Activated B cell treated with CpG ODN at 0.5 μM for 24 hours (primary cell): ENCODE results near the gene PDYN. TPM values are rescaled to one million over a fixed set of nuclear protein-coding genes. Genes with fewer than 3 reads are reported as not detected.
A peak's percentile ranks its signal among the peaks of the same experiment; 100 is the strongest.

ENCODE experiments used
- ATAC-seq: fragments of 200-7000 bp; cut with Tn5 transposase; one replicate; pipeline ENCODE4 v1.10.0; 2021; ENCODE audit warnings: low read depth, mild to moderate bottlenecking, moderate library complexity
- CTCF ChIA-PET: fragments of 350-600 bp; sonication (Branson Sonifier 250); formaldehyde crosslinking; loops from one replicate; lab custom pipeline; 2021; ENCODE audit warnings: antibody characterized with exemption; lab: Charles Lee
- POLR2A ChIA-PET: fragments of 350-600 bp; sonication (Branson Sonifier 250); formaldehyde crosslinking; loops from one replicate; lab custom pipeline; 2021; ENCODE audit warnings: antibody characterized with exemption; lab: Charles Lee
- DNase-seq: peaks from one replicate; pipeline ENCODE4 v3.0.0; 2022
- H3K27ac Mint-ChIP-seq: one replicate; pipeline ENCODE4 v1.8.0; 2020; ENCODE audit warnings: mixed read lengths
- H3K27me3 Mint-ChIP-seq: one replicate; pipeline ENCODE4 v1.8.0; 2021; ENCODE audit warnings: mixed read lengths
- H3K36me3 Mint-ChIP-seq: one replicate; pipeline ENCODE4 v1.8.0; 2021; ENCODE audit warnings: low read depth, mixed read lengths
- H3K4me1 Mint-ChIP-seq: one replicate; pipeline ENCODE4 v1.8.0; 2021; ENCODE audit warnings: mixed read lengths
- H3K4me3 Mint-ChIP-seq: one replicate; pipeline ENCODE4 v1.8.0; 2020; ENCODE audit warnings: mild to moderate bottlenecking, mixed read lengths
- H3K9me3 Mint-ChIP-seq: one replicate; pipeline ENCODE4 v1.8.0; 2020; ENCODE audit warnings: mixed read lengths
- intact Hi-C: fragments of 100-400 bp; cut with micrococcal nuclease; formaldehyde crosslinking; loops from one replicate; pipeline ENCODE4 v1.15.1; 2024
- total RNA-seq: library from RNA; stranded (reverse); gene quantifications from 2 replicates; pipeline ENCODE4 v1.2.3, GENCODE V29; 2022
- TF ChIP-seq, protein P1 (sequence below): fragments of 200-600 bp; IDR thresholded peaks from one replicate; pipeline ENCODE4 v1.8.0; 2022; ENCODE audit warnings: antibody characterized with exemption, mild to moderate bottlenecking

Gene PDYN
- total RNA-seq, 1 donor from 2014 or later, result not detected

DNA sequence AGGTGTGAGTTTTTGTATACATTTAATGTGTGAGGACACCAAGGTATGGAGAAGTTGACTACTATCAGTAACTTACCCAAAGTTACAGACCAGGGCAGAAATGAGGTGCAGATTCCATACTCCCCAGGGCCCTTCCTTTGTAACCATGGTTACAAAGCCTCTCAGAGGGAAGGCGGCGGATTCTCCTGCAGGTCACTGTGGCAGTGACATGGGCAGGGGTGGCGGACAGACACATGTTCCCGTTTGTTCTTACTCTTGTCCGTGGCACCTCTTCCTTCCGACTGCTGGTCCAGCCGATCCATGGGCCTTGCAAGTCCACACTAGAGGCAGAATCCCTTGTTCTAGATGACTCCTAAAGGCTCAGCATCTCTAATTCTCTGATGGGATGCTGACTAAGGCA lies 43.0 kb downstream of the PDYN start:
- ChIA-PET CTCF (no interaction called here), POLR2A (no interaction called here)
- H3K36me3 Mint-ChIP-seq, result no peaks in the 10 kb centered on the region
- H3K27me3 Mint-ChIP-seq, result peaks cover 2% of the 10 kb centered on the region
- no peak overlapping the region for H3K27ac Mint-ChIP-seq
- no peak overlapping the region for H3K4me3 Mint-ChIP-seq
- peaks cover 58% of the 10 kb centered on the region for H3K4me1 Mint-ChIP-seq
- DNase-seq, result no peak
- intact Hi-C loops, result loop anchor here (5.0 to 10.0 kb wide), 2 partner anchors 351 to 556 kb away; partner anchors contain the start of gene FKBP1A
- ATAC-seq, result no peak
- TF ChIP-seq, protein P1, sequence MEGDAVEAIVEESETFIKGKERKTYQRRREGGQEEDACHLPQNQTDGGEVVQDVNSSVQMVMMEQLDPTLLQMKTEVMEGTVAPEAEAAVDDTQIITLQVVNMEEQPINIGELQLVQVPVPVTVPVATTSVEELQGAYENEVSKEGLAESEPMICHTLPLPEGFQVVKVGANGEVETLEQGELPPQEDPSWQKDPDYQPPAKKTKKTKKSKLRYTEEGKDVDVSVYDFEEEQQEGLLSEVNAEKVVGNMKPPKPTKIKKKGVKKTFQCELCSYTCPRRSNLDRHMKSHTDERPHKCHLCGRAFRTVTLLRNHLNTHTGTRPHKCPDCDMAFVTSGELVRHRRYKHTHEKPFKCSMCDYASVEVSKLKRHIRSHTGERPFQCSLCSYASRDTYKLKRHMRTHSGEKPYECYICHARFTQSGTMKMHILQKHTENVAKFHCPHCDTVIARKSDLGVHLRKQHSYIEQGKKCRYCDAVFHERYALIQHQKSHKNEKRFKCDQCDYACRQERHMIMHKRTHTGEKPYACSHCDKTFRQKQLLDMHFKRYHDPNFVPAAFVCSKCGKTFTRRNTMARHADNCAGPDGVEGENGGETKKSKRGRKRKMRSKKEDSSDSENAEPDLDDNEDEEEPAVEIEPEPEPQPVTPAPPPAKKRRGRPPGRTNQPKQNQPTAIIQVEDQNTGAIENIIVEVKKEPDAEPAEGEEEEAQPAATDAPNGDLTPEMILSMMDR, result no peak
- H3K9me3 Mint-ChIP-seq, result no peaks in the 10 kb centered on the region

DNA sequence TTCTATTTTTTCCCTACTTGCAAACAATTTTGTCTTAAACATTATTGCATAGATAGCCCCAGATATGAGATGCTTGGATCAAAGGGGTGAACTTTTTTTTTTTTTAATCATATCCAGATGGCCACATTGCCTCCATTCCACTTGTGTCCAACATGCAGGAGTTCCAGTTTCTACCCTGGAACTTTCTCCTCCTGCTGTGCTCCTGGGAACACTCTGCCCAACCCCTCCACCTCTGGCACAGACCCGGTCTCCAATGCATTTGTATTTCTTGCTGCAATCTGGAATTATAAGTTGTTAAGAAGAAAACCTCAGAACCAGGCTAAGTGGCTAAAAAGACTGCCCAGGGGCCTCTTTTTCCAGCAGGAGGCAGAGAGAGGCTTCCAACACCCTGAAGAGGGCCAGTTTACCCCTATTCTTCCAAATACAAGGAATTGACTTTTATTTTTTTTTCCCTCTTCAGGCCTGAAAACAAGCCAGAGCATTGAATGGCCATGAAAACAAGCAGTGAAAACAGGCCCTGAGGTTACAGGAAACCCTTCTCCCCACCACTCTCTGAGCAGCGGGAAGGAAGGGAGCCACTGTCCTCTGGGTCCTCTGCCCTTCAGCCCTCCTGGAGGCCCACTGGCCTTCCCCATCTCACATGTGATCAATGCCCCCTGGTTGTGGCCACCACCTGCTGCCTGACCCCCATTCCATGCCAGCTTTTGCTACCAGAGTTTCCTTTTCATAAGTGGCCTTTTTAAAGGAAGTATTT lies 44.3 kb downstream of the PDYN start:
- intact Hi-C loops, result loop anchor here (5.0 to 10.0 kb wide), 2 partner anchors 353 to 555 kb away; partner anchors contain the start of gene FKBP1A
- CTCF ChIA-PET, result interaction anchor here (0.6 kb wide), 1 partner anchor 792 kb away, joined by 3 read pairs; no protein-coding TSS in a partner anchor
- peaks cover 48% of the 10 kb centered on the region for H3K4me1 Mint-ChIP-seq
- no peaks in the 10 kb centered on the region for H3K9me3 Mint-ChIP-seq
- no peaks in the 10 kb centered on the region for H3K36me3 Mint-ChIP-seq
- H3K27ac Mint-ChIP-seq, result no peak overlapping the region
- no peak for ATAC-seq
- peaks cover 5% of the 10 kb centered on the region for H3K27me3 Mint-ChIP-seq
- no peak for DNase-seq
- POLR2A ChIA-PET, result no interaction called here
- TF ChIP-seq, protein P1, result no peak
- H3K4me3 Mint-ChIP-seq, result no peak overlapping the region

DNA sequence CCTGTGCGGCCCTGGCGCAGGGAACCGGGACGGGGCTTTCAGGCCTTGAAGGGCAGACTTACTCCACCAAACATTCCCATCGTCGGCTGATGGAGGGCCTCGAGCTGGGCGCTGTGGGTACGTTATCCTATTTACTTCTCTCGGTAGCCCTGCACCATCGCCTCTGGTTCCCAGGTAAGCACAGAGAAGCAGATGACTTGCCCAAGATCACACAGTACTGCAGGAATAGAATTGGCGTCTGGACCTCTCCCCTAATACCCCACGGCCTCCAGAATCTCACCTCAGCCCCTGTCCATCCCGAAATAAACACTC lies 46.4 kb downstream of the PDYN start:
- ATAC-seq, result no peak
- Mint-ChIP-seq H3K4me3 (no peak overlapping the region), H3K9me3 (no peaks in the 10 kb centered on the region), H3K36me3 (no peaks in the 10 kb centered on the region), H3K27ac (peak overlapping the region; percentile 25), H3K27me3 (peaks cover 8% of the 10 kb centered on the region), H3K4me1 (peaks cover 28% of the 10 kb centered on the region)
- TF ChIP-seq, protein P1, result no peak
- CTCF ChIA-PET, result interaction anchor here (0.8 kb wide), 2 partner anchors 58 to 145 kb away, joined by 3 read pairs; no protein-coding TSS in a partner anchor
- POLR2A ChIA-PET, result no interaction called here
- intact Hi-C loops, result no loop called here
- DNase-seq, result no peak

DNA sequence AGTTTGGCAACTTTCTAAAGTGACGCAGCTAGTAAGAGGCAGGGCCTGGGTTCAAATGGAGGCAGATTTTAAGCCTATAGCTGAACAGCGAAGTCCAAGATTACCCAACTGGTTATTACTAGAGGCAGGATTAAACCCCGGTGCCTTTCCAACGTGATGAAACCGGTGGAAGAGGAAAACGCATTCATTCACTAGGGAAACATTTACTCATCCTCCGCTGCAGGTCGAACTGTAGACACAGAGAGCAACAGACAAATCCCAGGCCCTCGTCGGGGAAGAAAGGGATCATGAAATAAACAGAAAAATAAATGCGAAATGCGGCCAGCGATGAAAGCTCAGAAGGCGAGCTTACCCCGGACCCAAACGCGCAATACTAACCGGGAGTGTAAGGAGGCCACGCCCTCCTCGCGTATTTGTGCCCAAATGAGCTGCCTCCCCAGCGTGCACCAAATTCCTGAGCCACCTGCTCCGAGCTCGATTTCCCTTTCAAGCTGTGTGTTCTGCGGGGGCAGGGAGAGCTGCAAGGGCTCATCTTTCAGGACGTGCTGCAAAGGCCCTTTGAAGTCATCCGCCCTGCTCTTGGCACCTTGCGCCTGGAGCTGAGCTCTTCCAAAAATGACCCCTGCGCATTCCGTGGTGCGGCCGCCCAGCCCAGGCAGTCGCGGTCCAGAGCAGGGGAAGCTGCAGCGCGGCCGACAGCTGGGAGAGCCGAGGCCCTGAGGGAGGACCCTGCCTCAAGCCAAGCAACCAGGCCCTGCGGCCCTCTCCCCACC lies 46.9 kb downstream of the PDYN start:
- peak; percentile 49 for ATAC-seq
- DNase-seq, result no peak
- intact Hi-C loops, result no loop called here
- Mint-ChIP-seq H3K27me3 (peaks cover 8% of the 10 kb centered on the region), H3K4me3 (peak overlapping the region; percentile 74), H3K36me3 (no peaks in the 10 kb centered on the region), H3K9me3 (no peaks in the 10 kb centered on the region), H3K4me1 (peaks cover 22% of the 10 kb centered on the region), H3K27ac (peak overlapping the region; percentile 69)
- CTCF ChIA-PET, result interaction anchor here (0.8 to 1.7 kb wide), 3 partner anchors 58 to 183 kb away, joined by 3 read pairs; no protein-coding TSS in a partner anchor
- POLR2A ChIA-PET, result interaction anchor here (0.5 kb wide), 1 partner anchor 1938 kb away, joined by 4 read pairs; no protein-coding TSS in a partner anchor
- TF ChIP-seq, protein P1, result no peak

DNA sequence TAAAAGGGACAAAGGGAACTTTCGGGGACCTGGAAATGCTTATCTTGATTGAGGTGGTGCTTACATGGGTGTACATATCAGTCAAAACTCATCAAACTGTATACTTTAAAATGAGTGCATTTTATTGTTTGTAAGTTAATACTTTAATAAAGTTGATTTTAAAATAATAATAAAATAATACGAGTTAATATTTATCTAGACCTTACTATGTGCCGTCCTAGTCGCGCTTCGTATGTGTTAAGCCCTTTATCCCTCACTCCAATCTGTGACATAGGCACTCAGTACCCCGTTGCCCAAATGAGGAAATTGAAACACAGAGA lies 47.5 kb downstream of the PDYN start:
- ATAC-seq, result no peak
- H3K36me3 Mint-ChIP-seq, result no peaks in the 10 kb centered on the region
- ChIA-PET CTCF (interaction anchor here (1.7 kb wide), 1 partner anchor 182 kb away, joined by 3 read pairs; no protein-coding TSS in a partner anchor), POLR2A (no interaction called here)
- no peak for DNase-seq
- H3K9me3 Mint-ChIP-seq, result no peaks in the 10 kb centered on the region
- peak overlapping the region; percentile 74 for H3K4me3 Mint-ChIP-seq
- peaks cover 18% of the 10 kb centered on the region for H3K4me1 Mint-ChIP-seq
- H3K27me3 Mint-ChIP-seq, result peaks cover 8% of the 10 kb centered on the region
- peak overlapping the region; percentile 69 for H3K27ac Mint-ChIP-seq
- intact Hi-C loops, result no loop called here
- TF ChIP-seq, protein P1, result no peak
